ENCODE measurements around the gene MNS1. TPM values are rescaled to one million over a fixed set of nuclear protein-coding genes. Genes with fewer than 3 reads are reported as not detected.
A peak's percentile ranks its signal among the peaks of the same experiment; 100 is the strongest.

Gene MNS1
- total and polyA plus RNA-seq, 2 donors (not counting 1 experiment from before 2014, with no cell fraction given) = not detected

DNA sequence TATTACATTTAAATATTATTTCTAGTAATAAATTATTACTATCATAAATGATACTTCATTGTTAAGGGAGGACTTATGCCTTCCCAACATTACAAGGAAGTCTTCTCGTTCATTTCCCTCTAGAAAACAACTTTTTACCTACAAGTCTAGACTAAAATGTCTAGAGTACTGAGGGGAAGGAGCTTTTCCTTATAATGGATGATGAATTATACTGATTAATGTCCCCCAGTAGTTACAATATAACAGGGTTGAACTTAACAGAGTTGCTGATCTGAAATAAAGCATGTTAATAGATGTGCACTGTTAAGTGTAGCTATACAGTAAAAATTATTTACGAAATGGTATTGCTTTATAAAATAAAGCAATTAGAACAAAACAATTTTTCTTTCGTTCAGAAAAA lies 2.7 kb upstream of the MNS1 start:
- POLR2A ChIA-PET = no interaction called here
- H3K27ac Mint-ChIP-seq = no peak overlapping the region
- Histone ChIP-seq H3K27me3 (replicated peaks in 1 of 4; ENCODE audit: control extremely low read depth in 1 of 4, control insufficient read depth in 3 of 4, insufficient read depth in 4 of 4, low read length in 3 of 4) (no peaks in the 10 kb centered on the region), H3K9ac (ENCODE audit: low read length) (no peak overlapping the region), H3K79me2 (ENCODE audit: control insufficient read depth, insufficient read depth, low read length) (no peaks in the 10 kb centered on the region), H3K4me2 (replicated peaks; ENCODE audit: low read depth, low read length, poor library complexity, severe bottlenecking) (no peak overlapping the region), H2AFZ (ENCODE audit: insufficient read depth, low read depth, low read length, poor library complexity, severe bottlenecking) (peak overlapping the region; percentile 67), H3K4me3 (ENCODE audit: control extremely low read depth in 1 of 5, extremely low read depth in 1 of 5, insufficient read depth in 1 of 5, low read depth in 2 of 5, low read length in 4 of 5) (no peak overlapping the region), H3K4me1 (ENCODE audit: control insufficient read depth in 2 of 2, insufficient read depth in 2 of 2, low read length in 2 of 2) (peaks cover 4 to 12% of the 10 kb centered on the region in 2 donors), H3K27ac (ENCODE audit: low read length in 2 of 2) (no peak overlapping the region), H3K9me3 (ENCODE audit: control extremely low read depth in 1 of 3, control insufficient read depth in 2 of 3, insufficient read depth in 1 of 3, low read length in 2 of 3) (no peaks in the 10 kb centered on the region), H4K20me1 (ENCODE audit: control insufficient read depth, insufficient read depth, low read length, poor library complexity, severe bottlenecking) (no peaks in the 10 kb centered on the region), H3K36me3 (replicated peaks in 1 of 2; ENCODE audit: control extremely low read depth in 1 of 2, control insufficient read depth in 1 of 2, extremely low read depth in 1 of 2, insufficient read depth in 2 of 2, low read length in 1 of 2) (no peaks in the 10 kb centered on the region)
- intact Hi-C loops (cut with micrococcal nuclease) = loop anchor here (5.0 kb wide), 2 partner anchors 835 to 970 kb away; no protein-coding TSS in a partner anchor
- WGBS (ENCODE audit: insufficient coverage) = no CpG with 5 or more reads among the region's 3 CpGs
- no peak overlapping the region for H3K4me3 Mint-ChIP-seq
- no peak for DNase-seq
- H3K4me1 Mint-ChIP-seq = peaks cover 19% of the 10 kb centered on the region
- ATAC-seq (ENCODE audit: low read depth) = no peak
- no peaks in the 10 kb centered on the region for H3K9me3 Mint-ChIP-seq (ENCODE audit: insufficient read depth)
- H3K27me3 Mint-ChIP-seq = no peaks in the 10 kb centered on the region
- TF ChIP-seq EZH2 (IDR thresholded peaks at IDR 0.05; ENCODE audit: borderline replicate concordance, insufficient read depth, low read depth, low read length, poor library complexity, severe bottlenecking) = no peak
- CTCF ChIA-PET = interaction anchor here (0.5 to 2.0 kb wide), 4 partner anchors 24 to 223 kb away, joined by 3 to 7 read pairs (median 4); no protein-coding TSS in a partner anchor

DNA sequence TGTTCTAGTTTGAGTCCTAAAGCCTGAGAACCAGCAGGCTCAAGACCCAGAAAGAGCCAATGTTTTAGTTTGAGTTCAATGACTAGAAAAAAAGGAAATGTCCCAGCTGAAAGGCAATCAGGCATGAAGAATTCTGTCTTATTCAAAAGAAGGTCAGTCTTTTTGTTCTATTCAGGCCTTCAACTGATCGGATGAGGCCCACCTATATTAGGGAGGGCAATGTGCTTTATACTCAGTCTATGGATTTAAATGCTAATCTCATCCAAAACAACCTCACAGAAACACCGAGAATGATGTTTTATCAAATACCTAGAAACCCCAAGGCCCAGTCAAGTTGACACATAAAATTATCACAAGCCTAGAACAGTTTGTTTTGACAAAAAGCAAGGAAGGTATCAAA lies 4.0 kb downstream of the MNS1 start:
- ATAC-seq (ENCODE audit: low read depth) (no peak), DNase-seq (no peak)
- WGBS (ENCODE audit: insufficient coverage) = no CpG with 5 or more reads among the region's 2 CpGs
- intact Hi-C loops (cut with micrococcal nuclease) = no loop called here
- Mint-ChIP-seq H3K4me1 (peaks cover 14% of the 10 kb centered on the region), H3K9me3 (ENCODE audit: insufficient read depth) (no peaks in the 10 kb centered on the region), H3K4me3 (no peak overlapping the region), H3K27ac (no peak overlapping the region), H3K27me3 (no peaks in the 10 kb centered on the region)
- Histone ChIP-seq H3K27ac (ENCODE audit: low read length in 2 of 2) (no peak overlapping the region), H3K36me3 (replicated peaks in 1 of 2; ENCODE audit: control extremely low read depth in 1 of 2, control insufficient read depth in 1 of 2, extremely low read depth in 1 of 2, insufficient read depth in 2 of 2, low read length in 1 of 2) (no peaks in the 10 kb centered on the region), H3K27me3 (replicated peaks in 1 of 4; ENCODE audit: control extremely low read depth in 1 of 4, control insufficient read depth in 3 of 4, insufficient read depth in 4 of 4, low read length in 3 of 4) (no peaks in the 10 kb centered on the region), H3K4me2 (replicated peaks; ENCODE audit: low read depth, low read length, poor library complexity, severe bottlenecking) (no peak overlapping the region), H4K20me1 (ENCODE audit: control insufficient read depth, insufficient read depth, low read length, poor library complexity, severe bottlenecking) (no peaks in the 10 kb centered on the region), H3K4me3 (ENCODE audit: control extremely low read depth in 1 of 5, extremely low read depth in 1 of 5, insufficient read depth in 1 of 5, low read depth in 2 of 5, low read length in 4 of 5) (no peak overlapping the region), H3K4me1 (ENCODE audit: control insufficient read depth in 2 of 2, insufficient read depth in 2 of 2, low read length in 2 of 2) (peaks cover 4 to 10% of the 10 kb centered on the region in 2 donors), H3K9me3 (ENCODE audit: control extremely low read depth in 1 of 3, control insufficient read depth in 2 of 3, insufficient read depth in 1 of 3, low read length in 2 of 3) (no peaks in the 10 kb centered on the region), H2AFZ (ENCODE audit: insufficient read depth, low read depth, low read length, poor library complexity, severe bottlenecking) (no peak overlapping the region), H3K9ac (ENCODE audit: low read length) (no peak overlapping the region), H3K79me2 (ENCODE audit: control insufficient read depth, insufficient read depth, low read length) (no peaks in the 10 kb centered on the region)
- TF ChIP-seq EZH2 (IDR thresholded peaks at IDR 0.05; ENCODE audit: borderline replicate concordance, insufficient read depth, low read depth, low read length, poor library complexity, severe bottlenecking) = no peak
- TF ChIP-seq, protein P1, sequence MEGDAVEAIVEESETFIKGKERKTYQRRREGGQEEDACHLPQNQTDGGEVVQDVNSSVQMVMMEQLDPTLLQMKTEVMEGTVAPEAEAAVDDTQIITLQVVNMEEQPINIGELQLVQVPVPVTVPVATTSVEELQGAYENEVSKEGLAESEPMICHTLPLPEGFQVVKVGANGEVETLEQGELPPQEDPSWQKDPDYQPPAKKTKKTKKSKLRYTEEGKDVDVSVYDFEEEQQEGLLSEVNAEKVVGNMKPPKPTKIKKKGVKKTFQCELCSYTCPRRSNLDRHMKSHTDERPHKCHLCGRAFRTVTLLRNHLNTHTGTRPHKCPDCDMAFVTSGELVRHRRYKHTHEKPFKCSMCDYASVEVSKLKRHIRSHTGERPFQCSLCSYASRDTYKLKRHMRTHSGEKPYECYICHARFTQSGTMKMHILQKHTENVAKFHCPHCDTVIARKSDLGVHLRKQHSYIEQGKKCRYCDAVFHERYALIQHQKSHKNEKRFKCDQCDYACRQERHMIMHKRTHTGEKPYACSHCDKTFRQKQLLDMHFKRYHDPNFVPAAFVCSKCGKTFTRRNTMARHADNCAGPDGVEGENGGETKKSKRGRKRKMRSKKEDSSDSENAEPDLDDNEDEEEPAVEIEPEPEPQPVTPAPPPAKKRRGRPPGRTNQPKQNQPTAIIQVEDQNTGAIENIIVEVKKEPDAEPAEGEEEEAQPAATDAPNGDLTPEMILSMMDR (IDR thresholded peaks at IDR 0.05) = no peak
- POLR2A ChIA-PET = no interaction called here
- CTCF ChIA-PET = interaction anchor here (1.1 kb wide), 1 partner anchor 32 kb away, joined by 3 read pairs; no protein-coding TSS in a partner anchor

Measured in B cell (primary cell).